Activated naive CD4-positive, alpha-beta T cell treated with anti-CD3 and anti-CD28 coated beads, Interleukin-2, amount 10 ng/mL, durations not matched to agents 7 days and 5 days (primary cell): ENCODE results near the gene ZCCHC17.
"Not testable (repeated sequence)": the region's sequence is repeated elsewhere in the genome, so short reads cannot be mapped to it uniquely, and the experiment has no call there.

Experiments used
- CTCF ChIA-PET: fragments of 350-600 bp; sonication (Branson Sonifier 250); formaldehyde crosslinking; loops from one replicate; lab custom pipeline; 2021; ENCODE audit warnings: antibody characterized with exemption; lab: Charles Lee
- DNase-seq: peaks from one replicate; pipeline ENCODE4 v3.0.0-alpha.2; 2020
- H3K27ac Mint-ChIP-seq: one replicate; pipeline ENCODE4 v1.8.0; 2021; ENCODE audit warnings: mild to moderate bottlenecking, moderate library complexity, mixed read lengths
- H3K27me3 Mint-ChIP-seq: one replicate; pipeline ENCODE4 v1.8.0; 2021; ENCODE audit warnings: mild to moderate bottlenecking, mixed read lengths
- H3K36me3 Mint-ChIP-seq: one replicate; pipeline ENCODE4 v1.8.0; 2021; ENCODE audit warnings: mixed read lengths
- H3K4me1 Mint-ChIP-seq: one replicate; pipeline ENCODE4 v1.8.0; 2021; ENCODE audit warnings: mixed read lengths
- H3K4me3 Mint-ChIP-seq: one replicate; pipeline ENCODE4 v1.8.0; 2021; ENCODE audit warnings: mild to moderate bottlenecking, moderate library complexity, mixed read lengths
- H3K9me3 Mint-ChIP-seq: one replicate; pipeline ENCODE4 v1.8.0; 2021; ENCODE audit warnings: mixed read lengths

Gene ZCCHC17

GRCh38 chr1:31380181-31380580 lies 83.3 kb downstream of the ZCCHC17 start:
- H3K36me3 Mint-ChIP-seq, result no peaks in the 10 kb centered on the region
- no peak for DNase-seq
- no peak overlapping the region for H3K4me3 Mint-ChIP-seq
- no peaks in the 10 kb centered on the region for H3K4me1 Mint-ChIP-seq
- H3K27me3 Mint-ChIP-seq, result peaks cover 50% of the 10 kb centered on the region
- no peaks in the 10 kb centered on the region for H3K9me3 Mint-ChIP-seq
- CTCF ChIA-PET, result interaction anchor here (2.0 kb wide), 1 partner anchor 15 kb away, joined by 6 read pairs; no protein-coding TSS in a partner anchor
- H3K27ac Mint-ChIP-seq, result no peak overlapping the region

- Mint-ChIP-seq H3K27ac (no peak overlapping the region), H3K27me3 (peaks cover 59% of the 10 kb centered on the region), H3K9me3 (no peaks in the 10 kb centered on the region), H3K4me1 (no peaks in the 10 kb centered on the region), H3K36me3 (no peaks in the 10 kb centered on the region), H3K4me3 (no peak overlapping the region)
- CTCF ChIA-PET, result interaction anchor here (0.6 to 2.0 kb wide), 2 partner anchors 14 to 150 kb away, joined by 3 to 6 read pairs; no protein-coding TSS in a partner anchor
- DNase-seq, result no peak
Observed at GRCh38 chr1:31381394-31382294, 84.8 kb downstream of the ZCCHC17 start.

GRCh38 chr1:31382379-31382989 lies 85.7 kb downstream of the ZCCHC17 start:
- Mint-ChIP-seq H3K4me1 (no peaks in the 10 kb centered on the region), H3K36me3 (no peaks in the 10 kb centered on the region), H3K9me3 (no peaks in the 10 kb centered on the region), H3K27me3 (peaks cover 61% of the 10 kb centered on the region), H3K27ac (no peak overlapping the region), H3K4me3 (no peak overlapping the region)
- CTCF ChIA-PET, result no interaction called here
- no peak for DNase-seq

GRCh38 chr1:31383967-31384366 lies 87.1 kb downstream of the ZCCHC17 start:
- CTCF ChIA-PET, result interaction anchor here (1.3 kb wide), 1 partner anchor 11 kb away, joined by 5 read pairs; no protein-coding TSS in a partner anchor
- H3K9me3 Mint-ChIP-seq, result no peaks in the 10 kb centered on the region
- H3K27ac Mint-ChIP-seq, result no peak overlapping the region
- peaks cover 57% of the 10 kb centered on the region for H3K27me3 Mint-ChIP-seq
- H3K4me1 Mint-ChIP-seq, result no peaks in the 10 kb centered on the region
- no peak overlapping the region for H3K4me3 Mint-ChIP-seq
- DNase-seq, result no peak
- no peaks in the 10 kb centered on the region for H3K36me3 Mint-ChIP-seq

GRCh38 chr1:31386576-31387243 lies 89.9 kb downstream of the ZCCHC17 start:
- not testable (repeated sequence) for H3K9me3 Mint-ChIP-seq, H3K4me3 Mint-ChIP-seq, H3K27ac Mint-ChIP-seq, DNase-seq, H3K36me3 Mint-ChIP-seq, H3K4me1 Mint-ChIP-seq
- CTCF ChIA-PET, result interaction anchor here (1.0 kb wide), 2 partner anchors 8 to 162 kb away, joined by 3 to 4 read pairs; no protein-coding TSS in a partner anchor
- H3K27me3 Mint-ChIP-seq, result peaks cover 42% of the 10 kb centered on the region

GRCh38 chr1:31387612-31388011 lies 90.8 kb downstream of the ZCCHC17 start:
- H3K9me3 Mint-ChIP-seq, result no peaks in the 10 kb centered on the region
- no peaks in the 10 kb centered on the region for H3K36me3 Mint-ChIP-seq
- H3K4me1 Mint-ChIP-seq, result no peaks in the 10 kb centered on the region
- H3K27ac Mint-ChIP-seq, result no peak overlapping the region
- CTCF ChIA-PET, result no interaction called here
- H3K27me3 Mint-ChIP-seq, result peaks cover 36% of the 10 kb centered on the region
- no peak overlapping the region for H3K4me3 Mint-ChIP-seq
- DNase-seq, result no peak

GRCh38 chr1:31389616-31390015 lies 92.8 kb downstream of the ZCCHC17 start:
- Mint-ChIP-seq H3K27me3 (peaks cover 25% of the 10 kb centered on the region), H3K27ac (no peak overlapping the region), H3K4me3 (no peak overlapping the region), H3K4me1 (peaks cover 5% of the 10 kb centered on the region), H3K9me3 (no peaks in the 10 kb centered on the region), H3K36me3 (no peaks in the 10 kb centered on the region)
- CTCF ChIA-PET, result no interaction called here
- no peak for DNase-seq

GRCh38 chr1:31390071-31390470 lies 93.2 kb downstream of the ZCCHC17 start:
- H3K9me3 Mint-ChIP-seq, result no peaks in the 10 kb centered on the region
- peaks cover 27% of the 10 kb centered on the region for H3K27me3 Mint-ChIP-seq
- no peak overlapping the region for H3K27ac Mint-ChIP-seq
- H3K4me3 Mint-ChIP-seq, result no peak overlapping the region
- no peak for DNase-seq
- H3K4me1 Mint-ChIP-seq, result peaks cover 9% of the 10 kb centered on the region
- no peaks in the 10 kb centered on the region for H3K36me3 Mint-ChIP-seq
- CTCF ChIA-PET, result interaction anchor here (2.2 kb wide), 1 partner anchor 159 kb away, joined by 7 read pairs; no protein-coding TSS in a partner anchor

- no peak for DNase-seq
- CTCF ChIA-PET, result interaction anchor here (0.6 to 6.8 kb wide), 5 partner anchors 19 to 592 kb away, joined by 3 to 64 read pairs (median 18); partner anchors contain the start of genes FABP3 and SERINC2
- H3K4me1 Mint-ChIP-seq, result peaks cover 13% of the 10 kb centered on the region
- no peak overlapping the region for H3K4me3 Mint-ChIP-seq
- H3K27me3 Mint-ChIP-seq, result peaks cover 23% of the 10 kb centered on the region
- no peak overlapping the region for H3K27ac Mint-ChIP-seq
- no peaks in the 10 kb centered on the region for H3K36me3 Mint-ChIP-seq
- H3K9me3 Mint-ChIP-seq, result no peaks in the 10 kb centered on the region
Observed at GRCh38 chr1:31393463-31393862, 96.6 kb downstream of the ZCCHC17 start.

- H3K4me3 Mint-ChIP-seq, result peak overlapping the region; percentile 76
- CTCF ChIA-PET, result interaction anchor here (0.7 to 6.8 kb wide), 19 partner anchors 8 to 214 kb away, joined by 3 to 64 read pairs (median 4); partner anchors contain the start of genes FABP3 and SERINC2
- no peaks in the 10 kb centered on the region for H3K36me3 Mint-ChIP-seq
- H3K27ac Mint-ChIP-seq, result no peak overlapping the region
- H3K4me1 Mint-ChIP-seq, result peaks cover 13% of the 10 kb centered on the region
- no peaks in the 10 kb centered on the region for H3K9me3 Mint-ChIP-seq
- peaks cover 22% of the 10 kb centered on the region for H3K27me3 Mint-ChIP-seq
- DNase-seq, result peak; percentile 88
Observed at GRCh38 chr1:31394584-31395193, 97.9 kb downstream of the ZCCHC17 start.

GRCh38 chr1:31396633-31397351 lies 100.0 kb downstream of the ZCCHC17 start:
- Mint-ChIP-seq H3K27me3 (peaks cover 22% of the 10 kb centered on the region), H3K36me3 (no peaks in the 10 kb centered on the region), H3K9me3 (no peaks in the 10 kb centered on the region), H3K4me1 (peaks cover 13% of the 10 kb centered on the region), H3K4me3 (no peak overlapping the region), H3K27ac (no peak overlapping the region)
- CTCF ChIA-PET, result interaction anchor here (1.2 to 6.8 kb wide), 4 partner anchors 16 to 152 kb away, joined by 4 to 64 read pairs (median 18); partner anchors contain the start of genes FABP3 and SERINC2
- DNase-seq, result no peak

GRCh38 chr1:31397360-31398095 lies 100.7 kb downstream of the ZCCHC17 start:
- H3K27ac Mint-ChIP-seq, result no peak overlapping the region
- CTCF ChIA-PET, result interaction anchor here (0.7 to 6.8 kb wide), 5 partner anchors 14 to 368 kb away, joined by 3 to 64 read pairs (median 4); partner anchors contain the start of gene FABP3
- H3K9me3 Mint-ChIP-seq, result no peaks in the 10 kb centered on the region
- peaks cover 13% of the 10 kb centered on the region for H3K4me1 Mint-ChIP-seq
- H3K36me3 Mint-ChIP-seq, result no peaks in the 10 kb centered on the region
- DNase-seq, result no peak
- peaks cover 19% of the 10 kb centered on the region for H3K27me3 Mint-ChIP-seq
- H3K4me3 Mint-ChIP-seq, result no peak overlapping the region
